Activated CD4-positive, CD25-positive, alpha-beta regulatory T cell (primary cell): ENCODE measurements around the gene FXYD7.
"Not testable (repeated sequence)": the region's sequence is repeated elsewhere in the genome, so short reads cannot be mapped to it uniquely, and the experiment has no call there.

Source experiments
- DNase-seq, 4 experiments: peaks; one replicate each; lab custom pipeline; 2025; lab: John Stamatoyannopoulos, UW

Gene FXYD7

DNA sequence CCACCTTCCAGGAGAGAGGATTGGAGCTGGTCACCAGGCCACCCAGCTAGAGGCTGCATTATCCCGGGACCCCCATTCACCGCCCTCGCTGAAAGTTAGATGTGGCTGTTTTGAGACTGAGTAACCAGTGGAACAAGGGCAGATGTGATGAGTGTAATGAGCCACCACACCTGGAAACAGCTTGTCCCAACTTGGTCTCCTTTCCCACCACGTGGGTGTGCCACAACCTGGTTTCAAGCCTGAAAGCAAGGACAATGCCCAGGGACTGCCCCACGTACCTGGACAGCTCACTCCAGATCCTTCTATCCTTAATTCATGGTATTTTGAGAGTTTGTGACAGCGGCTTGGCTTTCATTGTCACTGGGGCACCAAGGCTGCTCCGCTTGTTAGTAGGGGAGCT is 15.2 kb upstream of the FXYD7 start:
- no peak for DNase-seq

- no peak for DNase-seq
Measured at GRCh38 chr19:35128398-35129057, 14.5 kb upstream of the FXYD7 start.

- DNase-seq = not testable (repeated sequence)
Measured at GRCh38 chr19:35129724-35130274, 13.3 kb upstream of the FXYD7 start.

- DNase-seq = no peak
Measured at GRCh38 chr19:35130761-35131720, 12.0 kb upstream of the FXYD7 start.

GRCh38 chr19:35132254-35132653 is 10.8 kb upstream of the FXYD7 start:
- DNase-seq = no peak

DNA sequence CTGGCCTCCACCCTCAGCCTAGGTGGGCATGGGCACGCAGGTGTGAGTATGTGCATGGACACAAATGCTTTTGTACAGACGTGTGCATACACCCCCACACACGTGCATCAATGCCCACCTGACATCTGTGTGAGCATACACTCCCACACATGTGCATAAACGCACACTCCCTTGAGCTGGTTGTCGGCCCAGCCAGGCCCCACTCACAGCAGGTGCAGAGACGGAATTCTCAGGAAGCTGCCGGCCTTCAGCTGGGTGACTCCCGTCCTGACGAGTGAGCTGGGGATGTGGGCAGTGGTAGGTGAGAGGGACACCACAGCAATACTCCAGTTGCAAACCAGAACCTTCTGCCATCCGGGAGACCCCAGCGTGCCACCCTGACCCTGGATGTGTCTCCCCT is 9.2 kb upstream of the FXYD7 start:
- DNase-seq = no peak

- DNase-seq = no peak
Measured at GRCh38 chr19:35134601-35135242, 8.3 kb upstream of the FXYD7 start, which contains the start of gene LGI4. LGI4 (minus strand) TSS chr19:35135059; CDS start chr19:35134680, 379 bp downstream.

GRCh38 chr19:35135389-35135909 is 7.6 kb upstream of the FXYD7 start:
- DNase-seq = peak; percentile 37 to 55 (median 46)

- DNase-seq = no peak
Measured at GRCh38 chr19:35136231-35136630, 6.8 kb upstream of the FXYD7 start.

DNA sequence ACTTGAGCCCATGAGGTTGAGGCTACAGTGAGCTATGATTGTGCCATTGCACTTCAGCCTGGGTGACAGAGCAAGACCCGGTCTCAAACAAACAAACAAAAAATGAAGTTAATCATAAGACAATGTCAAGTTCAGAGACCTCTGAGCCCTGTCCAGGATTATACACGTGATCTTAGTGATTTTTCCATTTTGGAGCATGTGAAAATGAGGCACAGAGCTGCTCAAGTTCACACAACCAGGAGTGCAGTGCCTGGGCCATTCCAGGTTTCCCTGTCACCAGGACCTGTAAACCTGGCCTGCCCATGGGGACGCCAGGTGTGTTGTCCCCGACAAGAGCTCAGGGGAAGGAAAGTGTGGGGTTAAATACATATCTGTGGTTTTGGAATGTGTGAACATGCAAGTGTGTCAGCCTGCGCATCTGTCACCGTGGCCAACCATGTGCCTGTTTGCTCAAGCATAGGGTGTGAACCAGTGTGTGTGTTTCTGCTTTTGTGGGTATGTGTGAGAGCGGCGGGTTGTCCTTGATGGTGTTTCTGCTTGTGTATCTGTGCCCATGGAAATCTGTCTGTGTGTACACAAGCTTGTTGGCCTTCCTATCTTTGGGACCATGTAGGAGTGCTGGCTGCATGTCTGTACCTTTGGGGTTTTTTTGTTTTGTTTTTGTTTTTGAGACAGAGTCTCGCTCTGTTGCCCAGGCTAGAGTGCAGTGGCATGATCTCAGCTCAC is 5.9 kb upstream of the FXYD7 start:
- DNase-seq = no peak

- DNase-seq = no peak
Measured at GRCh38 chr19:35138305-35138892, 4.7 kb upstream of the FXYD7 start, which contains the start of gene FXYD1. FXYD1 (plus strand) TSS chr19:35138824; CDS start chr19:35140080, 1,256 bp downstream.

GRCh38 chr19:35140207-35140961 is 2.7 kb upstream of the FXYD7 start:
- no peak for DNase-seq

GRCh38 chr19:35140962-35141836 is 1.9 kb upstream of the FXYD7 start:
- peak; percentile 93 to 98 (median 96) for DNase-seq

GRCh38 chr19:35141837-35142605 is 1.0 kb upstream of the FXYD7 start:
- DNase-seq = no peak

- DNase-seq = peak; percentile 63 to 65 (median 64)
Measured at GRCh38 chr19:35142606-35143230, 337 bp upstream of the FXYD7 start.

DNA sequence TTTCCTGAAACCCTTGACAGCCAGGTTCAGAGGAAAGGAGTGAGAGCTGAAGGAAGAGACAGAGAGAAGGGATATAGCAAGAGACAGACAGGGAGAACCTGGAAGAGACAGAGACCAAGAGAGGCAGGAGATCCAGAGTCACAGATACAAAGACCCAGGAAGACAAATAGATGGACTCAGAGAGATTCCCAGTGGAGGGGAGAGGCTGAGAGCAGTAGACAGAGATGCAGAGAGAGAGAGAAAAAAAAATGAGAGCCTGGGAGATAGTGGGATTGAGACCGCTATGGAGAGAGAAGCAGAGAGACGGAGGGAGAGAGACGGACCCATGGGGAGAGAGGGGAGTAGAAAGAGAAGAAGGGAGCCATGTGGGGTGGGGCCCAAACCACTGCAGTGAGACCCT is 763 bp downstream of the FXYD7 start:
- no peak for DNase-seq

DNA sequence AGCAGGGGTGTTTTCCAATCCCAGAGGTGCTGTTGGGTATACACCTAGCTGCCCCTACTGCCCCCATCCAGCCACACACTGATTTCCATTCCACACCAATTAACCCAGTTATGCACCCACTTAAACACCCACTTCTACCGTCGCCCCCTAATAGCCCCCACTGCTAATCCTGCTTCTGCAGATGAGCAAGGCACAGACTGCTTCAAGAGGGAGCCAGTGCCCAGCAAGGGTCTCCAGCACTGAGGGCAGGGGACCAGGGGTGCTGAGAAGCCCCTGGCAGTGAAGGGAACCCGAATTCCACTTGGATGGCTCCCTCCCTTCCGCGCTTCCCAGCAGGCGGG is 1.2 kb downstream of the FXYD7 start:
- no peak for DNase-seq
